ENCODE results near the gene RFLNA. TPM values are rescaled to one million over a fixed set of nuclear protein-coding genes. Genes with fewer than 3 reads are reported as not detected.

RFLNA gene
- total RNA-seq, 1 experiment from 2014 or later, result 35.4 TPM

GRCh38 chr12:124358572-124358971, 63.7 kb downstream of the RFLNA start:
- no peak for DNase-seq (ENCODE audit: low read depth)

GRCh38 chr12:124359671-124360581, 65.0 kb downstream of the RFLNA start:
- DNase-seq (ENCODE audit: low read depth), result no peak

GRCh38 chr12:124361074-124361970, 66.4 kb downstream of the RFLNA start:
- no peak for DNase-seq (ENCODE audit: low read depth)

GRCh38 chr12:124361996-124362395, 67.1 kb downstream of the RFLNA start:
- no peak for DNase-seq (ENCODE audit: low read depth)

GRCh38 chr12:124363353-124363965, 68.6 kb downstream of the RFLNA start:
- DNase-seq (ENCODE audit: low read depth), result no peak

- DNase-seq (ENCODE audit: low read depth), result no peak
These were observed 69.7 kb downstream of the RFLNA start for GRCh38 chr12:124364543-124364942.
